ENCODE results near the gene FTHL17. TPM values are rescaled to one million over a fixed set of nuclear protein-coding genes. Genes with fewer than 3 reads are reported as not detected.

The FTHL17 gene
- polyA plus RNA-seq, 1 of the 3 experiments (the other 2 are of a cell fraction), result not detected

DNA sequence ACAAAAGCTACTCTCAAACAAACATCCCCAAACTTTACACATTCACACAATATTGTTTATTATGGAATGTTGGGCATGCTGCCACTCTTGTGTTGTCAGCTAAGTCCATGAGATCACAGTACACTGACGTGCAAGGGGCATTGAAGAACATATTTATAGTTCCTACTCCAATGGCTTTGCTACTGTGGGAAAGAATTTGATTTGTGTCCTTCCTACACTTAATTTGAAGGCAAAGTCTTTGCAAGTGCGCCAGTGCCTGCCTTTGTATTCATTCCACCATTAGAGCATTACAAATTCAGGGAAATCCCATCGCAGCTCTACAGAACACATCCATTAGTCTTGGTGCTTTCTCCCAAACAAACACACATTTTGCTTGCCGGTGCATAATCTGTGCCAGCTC is 45.4 kb upstream of the FTHL17 start:
- no peaks in the 10 kb centered on the region for H3K9me3 ChIP-seq
- H2AFZ ChIP-seq (ENCODE audit: low read depth), result no peak overlapping the region
- no peaks in the 10 kb centered on the region for H3K27me3 ChIP-seq (ENCODE audit: insufficient read depth)
- no peaks in the 10 kb centered on the region for H3K36me3 ChIP-seq (replicated peaks in 1 of 2; ENCODE audit: control insufficient read depth in 1 of 2, insufficient read depth in 2 of 2, low read length in 1 of 2)
- POLR2A ChIA-PET, result no interaction called here
- 52% methylated on average over 4 of the region's 4 CpGs for WGBS (ENCODE audit: low lambda C conversion rate)
- no peaks in the 10 kb centered on the region for H3K79me2 ChIP-seq (ENCODE audit: insufficient read depth)
- H3F3A ChIP-seq (replicated peaks; ENCODE audit: insufficient read depth), result no peaks in the 10 kb centered on the region
- H3K4me3 ChIP-seq (ENCODE audit: low read depth in 2 of 2, low read length in 1 of 2), result no peak overlapping the region
- no peak overlapping the region for H3K9ac ChIP-seq
- H3K4me2 ChIP-seq, result no peak overlapping the region
- TF ChIP-seq SIN3A (IDR thresholded peaks at IDR 0.05; ENCODE audit: borderline replicate concordance, low read depth, low read length) (no peak), TCF12 (IDR thresholded peaks at IDR 0.05) (no peak), SMC3 (IDR thresholded peaks at IDR 0.05; ENCODE audit: low read depth, low read length) (no peak)
- TF ChIP-seq, protein P1, sequence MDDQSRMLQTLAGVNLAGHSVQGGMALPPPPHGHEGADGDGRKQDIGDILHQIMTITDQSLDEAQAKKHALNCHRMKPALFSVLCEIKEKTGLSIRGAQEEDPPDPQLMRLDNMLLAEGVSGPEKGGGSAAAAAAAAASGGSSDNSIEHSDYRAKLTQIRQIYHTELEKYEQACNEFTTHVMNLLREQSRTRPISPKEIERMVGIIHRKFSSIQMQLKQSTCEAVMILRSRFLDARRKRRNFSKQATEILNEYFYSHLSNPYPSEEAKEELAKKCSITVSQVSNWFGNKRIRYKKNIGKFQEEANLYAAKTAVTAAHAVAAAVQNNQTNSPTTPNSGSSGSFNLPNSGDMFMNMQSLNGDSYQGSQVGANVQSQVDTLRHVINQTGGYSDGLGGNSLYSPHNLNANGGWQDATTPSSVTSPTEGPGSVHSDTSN (IDR thresholded peaks at IDR 0.05), result no peak
- TF ChIP-seq, protein P2, sequence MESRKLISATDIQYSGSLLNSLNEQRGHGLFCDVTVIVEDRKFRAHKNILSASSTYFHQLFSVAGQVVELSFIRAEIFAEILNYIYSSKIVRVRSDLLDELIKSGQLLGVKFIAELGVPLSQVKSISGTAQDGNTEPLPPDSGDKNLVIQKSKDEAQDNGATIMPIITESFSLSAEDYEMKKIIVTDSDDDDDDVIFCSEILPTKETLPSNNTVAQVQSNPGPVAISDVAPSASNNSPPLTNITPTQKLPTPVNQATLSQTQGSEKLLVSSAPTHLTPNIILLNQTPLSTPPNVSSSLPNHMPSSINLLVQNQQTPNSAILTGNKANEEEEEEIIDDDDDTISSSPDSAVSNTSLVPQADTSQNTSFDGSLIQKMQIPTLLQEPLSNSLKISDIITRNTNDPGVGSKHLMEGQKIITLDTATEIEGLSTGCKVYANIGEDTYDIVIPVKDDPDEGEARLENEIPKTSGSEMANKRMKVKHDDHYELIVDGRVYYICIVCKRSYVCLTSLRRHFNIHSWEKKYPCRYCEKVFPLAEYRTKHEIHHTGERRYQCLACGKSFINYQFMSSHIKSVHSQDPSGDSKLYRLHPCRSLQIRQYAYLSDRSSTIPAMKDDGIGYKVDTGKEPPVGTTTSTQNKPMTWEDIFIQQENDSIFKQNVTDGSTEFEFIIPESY (IDR thresholded peaks at IDR 0.05; ENCODE audit: borderline replicate concordance, low read depth), result no peak
- TF ChIP-seq, protein P3, sequence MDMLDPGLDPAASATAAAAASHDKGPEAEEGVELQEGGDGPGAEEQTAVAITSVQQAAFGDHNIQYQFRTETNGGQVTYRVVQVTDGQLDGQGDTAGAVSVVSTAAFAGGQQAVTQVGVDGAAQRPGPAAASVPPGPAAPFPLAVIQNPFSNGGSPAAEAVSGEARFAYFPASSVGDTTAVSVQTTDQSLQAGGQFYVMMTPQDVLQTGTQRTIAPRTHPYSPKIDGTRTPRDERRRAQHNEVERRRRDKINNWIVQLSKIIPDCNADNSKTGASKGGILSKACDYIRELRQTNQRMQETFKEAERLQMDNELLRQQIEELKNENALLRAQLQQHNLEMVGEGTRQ (IDR thresholded peaks at IDR 0.05; ENCODE audit: borderline replicate concordance, low read depth, low read length), result no peak
- TF ChIP-seq, protein P4, sequence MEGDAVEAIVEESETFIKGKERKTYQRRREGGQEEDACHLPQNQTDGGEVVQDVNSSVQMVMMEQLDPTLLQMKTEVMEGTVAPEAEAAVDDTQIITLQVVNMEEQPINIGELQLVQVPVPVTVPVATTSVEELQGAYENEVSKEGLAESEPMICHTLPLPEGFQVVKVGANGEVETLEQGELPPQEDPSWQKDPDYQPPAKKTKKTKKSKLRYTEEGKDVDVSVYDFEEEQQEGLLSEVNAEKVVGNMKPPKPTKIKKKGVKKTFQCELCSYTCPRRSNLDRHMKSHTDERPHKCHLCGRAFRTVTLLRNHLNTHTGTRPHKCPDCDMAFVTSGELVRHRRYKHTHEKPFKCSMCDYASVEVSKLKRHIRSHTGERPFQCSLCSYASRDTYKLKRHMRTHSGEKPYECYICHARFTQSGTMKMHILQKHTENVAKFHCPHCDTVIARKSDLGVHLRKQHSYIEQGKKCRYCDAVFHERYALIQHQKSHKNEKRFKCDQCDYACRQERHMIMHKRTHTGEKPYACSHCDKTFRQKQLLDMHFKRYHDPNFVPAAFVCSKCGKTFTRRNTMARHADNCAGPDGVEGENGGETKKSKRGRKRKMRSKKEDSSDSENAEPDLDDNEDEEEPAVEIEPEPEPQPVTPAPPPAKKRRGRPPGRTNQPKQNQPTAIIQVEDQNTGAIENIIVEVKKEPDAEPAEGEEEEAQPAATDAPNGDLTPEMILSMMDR (IDR thresholded peaks at IDR 0.05), result no peak
- H4K20me1 ChIP-seq (ENCODE audit: insufficient read depth), result no peaks in the 10 kb centered on the region
- DNase-seq, result no peak
- H3K9me2 ChIP-seq, result no peaks in the 10 kb centered on the region
- CTCF ChIA-PET, result no interaction called here
- H3K27ac ChIP-seq (ENCODE audit: low read depth in 2 of 2, low read length in 1 of 2), result no peak overlapping the region
- no peaks in the 10 kb centered on the region for H3K4me1 ChIP-seq (ENCODE audit: control insufficient read depth in 1 of 2, insufficient read depth in 2 of 2, low read depth in 1 of 2, low read length in 1 of 2)

DNA sequence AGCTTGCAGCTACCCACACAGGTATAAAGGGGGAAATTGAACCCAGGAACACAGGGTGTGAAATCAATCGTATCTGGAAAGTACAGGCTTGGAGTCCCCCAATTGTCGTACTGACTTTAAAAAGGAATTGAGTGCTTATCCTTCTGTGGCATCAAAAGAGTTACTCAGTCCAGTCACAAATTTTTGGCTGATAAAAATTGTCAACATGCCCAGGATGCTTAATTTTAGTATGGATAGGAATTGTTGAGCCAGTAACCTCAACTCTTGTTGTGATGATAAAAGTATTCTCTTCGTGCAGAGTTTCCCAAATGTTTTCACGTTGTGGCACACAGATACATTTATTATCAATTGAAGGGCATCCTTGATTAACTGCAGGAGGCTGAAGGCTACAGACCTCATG is 43.6 kb upstream of the FTHL17 start:
- no peaks in the 10 kb centered on the region for H3K4me1 ChIP-seq (ENCODE audit: control insufficient read depth in 1 of 2, insufficient read depth in 2 of 2, low read depth in 1 of 2, low read length in 1 of 2)
- H3K4me3 ChIP-seq (ENCODE audit: low read depth in 2 of 2, low read length in 1 of 2), result no peak overlapping the region
- ChIA-PET POLR2A (no interaction called here), CTCF (interaction anchor here (0.7 kb wide), 1 partner anchor 77 kb away, joined by 3 read pairs; no protein-coding TSS in a partner anchor)
- DNase-seq, result no peak
- H3K79me2 ChIP-seq (ENCODE audit: insufficient read depth), result no peaks in the 10 kb centered on the region
- TF ChIP-seq, protein P1 (IDR thresholded peaks at IDR 0.05), result no peak
- TF ChIP-seq TCF12 (IDR thresholded peaks at IDR 0.05) (no peak), TEAD4 (IDR thresholded peaks at IDR 0.05; ENCODE audit: borderline replicate concordance, insufficient read depth) (no peak), SMC3 (IDR thresholded peaks at IDR 0.05; ENCODE audit: low read depth, low read length) (no peak), GABPA (IDR thresholded peaks at IDR 0.05; ENCODE audit: low read depth) (no peak), RFX5 (IDR thresholded peaks at IDR 0.05; ENCODE audit: low read length) (no peak), RXRA (IDR thresholded peaks at IDR 0.05; ENCODE audit: borderline replicate concordance, low read depth) (no peak), GATA2 (CRISPR knock-in tag; IDR thresholded peaks at IDR 0.05) (no peak), YY1 (IDR thresholded peaks at IDR 0.05; ENCODE audit: low read depth) (no peak)
- TF ChIP-seq, protein P5, sequence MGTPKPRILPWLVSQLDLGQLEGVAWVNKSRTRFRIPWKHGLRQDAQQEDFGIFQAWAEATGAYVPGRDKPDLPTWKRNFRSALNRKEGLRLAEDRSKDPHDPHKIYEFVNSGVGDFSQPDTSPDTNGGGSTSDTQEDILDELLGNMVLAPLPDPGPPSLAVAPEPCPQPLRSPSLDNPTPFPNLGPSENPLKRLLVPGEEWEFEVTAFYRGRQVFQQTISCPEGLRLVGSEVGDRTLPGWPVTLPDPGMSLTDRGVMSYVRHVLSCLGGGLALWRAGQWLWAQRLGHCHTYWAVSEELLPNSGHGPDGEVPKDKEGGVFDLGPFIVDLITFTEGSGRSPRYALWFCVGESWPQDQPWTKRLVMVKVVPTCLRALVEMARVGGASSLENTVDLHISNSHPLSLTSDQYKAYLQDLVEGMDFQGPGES (IDR thresholded peaks at IDR 0.05; ENCODE audit: low read depth, low read length), result no peak
- TF ChIP-seq, protein P6, sequence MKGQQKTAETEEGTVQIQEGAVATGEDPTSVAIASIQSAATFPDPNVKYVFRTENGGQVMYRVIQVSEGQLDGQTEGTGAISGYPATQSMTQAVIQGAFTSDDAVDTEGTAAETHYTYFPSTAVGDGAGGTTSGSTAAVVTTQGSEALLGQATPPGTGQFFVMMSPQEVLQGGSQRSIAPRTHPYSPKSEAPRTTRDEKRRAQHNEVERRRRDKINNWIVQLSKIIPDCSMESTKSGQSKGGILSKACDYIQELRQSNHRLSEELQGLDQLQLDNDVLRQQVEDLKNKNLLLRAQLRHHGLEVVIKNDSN (IDR thresholded peaks at IDR 0.05; ENCODE audit: borderline replicate concordance, low read depth), result no peak
- no peaks in the 10 kb centered on the region for H3K9me2 ChIP-seq
- H3K9ac ChIP-seq, result no peak overlapping the region
- H3F3A ChIP-seq (replicated peaks; ENCODE audit: insufficient read depth), result no peaks in the 10 kb centered on the region
- no peaks in the 10 kb centered on the region for H3K9me3 ChIP-seq
- no peak overlapping the region for H2AFZ ChIP-seq (ENCODE audit: low read depth)
- no peaks in the 10 kb centered on the region for H3K27me3 ChIP-seq (ENCODE audit: insufficient read depth)
- no peaks in the 10 kb centered on the region for H4K20me1 ChIP-seq (ENCODE audit: insufficient read depth)
- 34% methylated on average over 4 of the region's 4 CpGs for WGBS (ENCODE audit: low lambda C conversion rate)
- H3K27ac ChIP-seq (ENCODE audit: low read depth in 2 of 2, low read length in 1 of 2), result no peak overlapping the region
- H3K4me2 ChIP-seq, result no peak overlapping the region
- H3K36me3 ChIP-seq (replicated peaks in 1 of 2; ENCODE audit: control insufficient read depth in 1 of 2, insufficient read depth in 2 of 2, low read length in 1 of 2), result no peaks in the 10 kb centered on the region
